H1 (cell line): Measurements from ENCODE around the gene PRSS22. TPM values are rescaled to one million over a fixed set of nuclear protein-coding genes. Genes with fewer than 3 reads are reported as not detected.

Source experiments
- CTCF ChIA-PET: fragments of 300-600 bp; sonication (Branson Sonifier 250); formaldehyde crosslinking; loops from one replicate; lab custom pipeline; 2021; ENCODE audit not compliant: partially characterized antibody; lab: Charles Lee
- POLR2A ChIA-PET: fragments of 300-600 bp; sonication (Branson Sonifier 250); formaldehyde crosslinking; loops from one replicate; lab custom pipeline; 2021; ENCODE audit warnings: inconsistent platforms; ENCODE audit not compliant: partially characterized antibody; lab: Charles Lee
- DNase-seq, 2 experiments: peaks; one replicate each; pipeline versions ENCODE4 v3.0.0 to v3.0.0-alpha.2; 2010 to 2022; ENCODE audit warnings: low spot score in 2 of 2, low read depth in 1 of 2, mixed read lengths in 1 of 2
- FAIRE-seq: peaks from 2 replicates; lab custom pipeline; 2011; peaks lifted over from hg19 to GRCh38; lab: Jason Lieb, UNC
- H2AFZ ChIP-seq: 2 replicates; pipeline ENCODE4 v1.8.1; 2012; ENCODE audit warnings: low read length, inconsistent platforms
- H2AK5ac ChIP-seq: 2 replicates; pipeline ENCODE4 v1.6.1; 2013; ENCODE audit warnings: low read depth, low read length
- H2BK120ac ChIP-seq: replicated peaks from 2 replicates; pipeline ENCODE3; 2013; ENCODE audit warnings: low read depth, low read length, inconsistent platforms
- H2BK12ac ChIP-seq: 2 replicates; pipeline ENCODE4 v1.6.1; 2013; ENCODE audit warnings: low read depth, low read length
- H2BK15ac ChIP-seq: 2 replicates; pipeline ENCODE4 v1.6.1; 2013; ENCODE audit warnings: low read length
- H2BK20ac ChIP-seq: 2 replicates; pipeline ENCODE4 v1.6.1; 2013; ENCODE audit warnings: low read length
- H2BK5ac ChIP-seq: 2 replicates; pipeline ENCODE4 v1.6.1; 2013; ENCODE audit warnings: low read depth, low read length
- H3K14ac ChIP-seq: 2 replicates; pipeline ENCODE4 v1.6.1; 2013; ENCODE audit warnings: inconsistent platforms; ENCODE audit not compliant: insufficient read length
- H3K18ac ChIP-seq: 2 replicates; pipeline ENCODE4 v1.6.1; 2013; ENCODE audit warnings: low read length; ENCODE audit errors: extremely low read depth
- H3K23ac ChIP-seq: 2 replicates; pipeline ENCODE4 v1.6.1; 2013; ENCODE audit warnings: inconsistent platforms; ENCODE audit not compliant: insufficient read length
- H3K23me2 ChIP-seq: 2 replicates; pipeline ENCODE4 v1.6.1; 2013; ENCODE audit warnings: low read depth, low read length
- H3K27ac ChIP-seq: 2 replicates; pipeline ENCODE4 v1.6.1; 2011; ENCODE audit warnings: low read depth, low read length, inconsistent platforms
- H3K27me3 ChIP-seq, 4 experiments: replicated peaks in 1 of 4; 1 replicate in 1 of 4; 2 replicates in 3 of 4; pipeline versions ENCODE4 v1.6.1 to v1.8.1; 2011 to 2013; ENCODE audit warnings: low read length in 3 of 4, mild to moderate bottlenecking in 3 of 4, inconsistent platforms in 2 of 4, mixed read lengths in 2 of 4, moderate library complexity in 1 of 4; ENCODE audit not compliant: control insufficient read depth in 3 of 4, insufficient read depth in 3 of 4; ENCODE audit errors: extremely low read depth in 1 of 4
- H3K36me3 ChIP-seq, 4 experiments: 2 replicates each; pipeline versions ENCODE4 v1.6.1 to v1.8.1; 2011 to 2013; ENCODE audit warnings: mild to moderate bottlenecking in 4 of 4, low read length in 3 of 4, moderate library complexity in 2 of 4, control low read depth in 1 of 4, inconsistent platforms in 1 of 4; ENCODE audit not compliant: insufficient read depth in 4 of 4, control insufficient read depth in 2 of 4
- H3K4ac ChIP-seq: replicated peaks from 2 replicates; pipeline ENCODE3; 2013; ENCODE audit warnings: low read length, low read depth, mixed read lengths, inconsistent platforms; ENCODE audit not compliant: insufficient read length
- H3K4me1 ChIP-seq, 4 experiments: replicated peaks in 1 of 4; 1 replicate in 1 of 4; 2 replicates in 3 of 4; pipeline versions ENCODE4 v1.6.1 to v1.8.1; 2011 to 2013; ENCODE audit warnings: low read length in 3 of 4, inconsistent platforms in 2 of 4, mixed read lengths in 1 of 4; ENCODE audit not compliant: insufficient read depth in 4 of 4, control insufficient read depth in 3 of 4
- H3K4me2 ChIP-seq, 2 experiments: 2 replicates each; pipeline versions ENCODE4 v1.6.1 to v1.8.1; 2011 to 2013; ENCODE audit warnings: low read depth in 2 of 2, low read length in 2 of 2, control low read depth in 1 of 2, inconsistent platforms in 1 of 2, mild to moderate bottlenecking in 1 of 2; ENCODE audit not compliant: insufficient read depth in 1 of 2
- H3K4me3 ChIP-seq, 4 experiments: fragments of 200-600, 300-600 bp in 1 of 4; sonication (generic), shearing (Covaris generic), sonication (Bioruptor Twin) in 1 of 4; 2 replicates each; pipeline versions ENCODE4 v1.5.1 to v1.8.1; 2011 to 2016; ENCODE audit warnings: low read length in 4 of 4, low read depth in 3 of 4, control low read depth in 2 of 4, inconsistent platforms in 2 of 4, mild to moderate bottlenecking in 2 of 4, mixed read lengths in 1 of 4, moderate library complexity in 1 of 4; ENCODE audit not compliant: insufficient read depth in 2 of 4; ENCODE audit errors: extremely low read depth in 1 of 4
- H3K56ac ChIP-seq: replicated peaks from 2 replicates; pipeline ENCODE3; 2013; ENCODE audit warnings: low read depth, mild to moderate bottlenecking, mixed read lengths, low read length, inconsistent platforms; ENCODE audit not compliant: insufficient read length
- H3K79me1 ChIP-seq: 2 replicates; pipeline ENCODE4 v1.6.1; 2013; ENCODE audit warnings: low read depth, low read length, control low read depth
- H3K79me2 ChIP-seq, 2 experiments: 2 replicates each; pipeline versions ENCODE4 v1.6.1 to v1.8.1; 2012 to 2013; ENCODE audit warnings: low read length in 2 of 2, mild to moderate bottlenecking in 2 of 2, inconsistent platforms in 1 of 2; ENCODE audit not compliant: insufficient read depth in 2 of 2, control insufficient read depth in 1 of 2
- H3K9ac ChIP-seq, 4 experiments: replicated peaks in 1 of 4; 1 replicate in 1 of 4; 2 replicates in 3 of 4; pipeline versions ENCODE4 v1.6.1 to v1.8.1; 2011 to 2013; ENCODE audit warnings: low read depth in 3 of 4, low read length in 3 of 4, control low read depth in 2 of 4, mild to moderate bottlenecking in 2 of 4, moderate library complexity in 2 of 4, inconsistent platforms in 1 of 4; ENCODE audit errors: extremely low read depth in 1 of 4
- H3K9me3 ChIP-seq, 2 experiments: 2 replicates each; pipeline versions ENCODE4 v1.6.1 to v1.8.1; 2012 to 2013; ENCODE audit warnings: mild to moderate bottlenecking in 2 of 2, moderate library complexity in 2 of 2, control low read depth in 1 of 2, inconsistent platforms in 1 of 2, low read depth in 1 of 2, low read length in 1 of 2, mixed read lengths in 1 of 2; ENCODE audit not compliant: insufficient read depth in 2 of 2
- H4K20me1 ChIP-seq, 2 experiments: replicated peaks in 1 of 2; 2 replicates each; pipeline versions ENCODE3 to v1.8.1; 2011 to 2013; ENCODE audit warnings: inconsistent platforms in 2 of 2, low read length in 2 of 2, mild to moderate bottlenecking in 1 of 2; ENCODE audit not compliant: insufficient read depth in 2 of 2, control insufficient read depth in 1 of 2
- H4K5ac ChIP-seq: 2 replicates; pipeline ENCODE4 v1.6.1; 2013; ENCODE audit warnings: low read length, low read depth, mixed read lengths, inconsistent platforms; ENCODE audit not compliant: insufficient read length
- H4K8ac ChIP-seq: 2 replicates; pipeline ENCODE4 v1.8.0; 2013; ENCODE audit warnings: mild to moderate bottlenecking, moderate library complexity, low read length, inconsistent platforms; ENCODE audit not compliant: insufficient read depth; ENCODE audit errors: extremely low read depth
- H4K91ac ChIP-seq: replicated peaks from 2 replicates; pipeline ENCODE3; 2013; ENCODE audit warnings: low read length, mixed read lengths, inconsistent platforms; ENCODE audit not compliant: insufficient read length
- BACH1 ChIP-seq: IDR thresholded peaks from 2 replicates; pipeline ENCODE4 v1.6.1; 2012; ENCODE audit warnings: low read length, improper control_type of control experiment
- BRCA1 ChIP-seq: IDR thresholded peaks from 2 replicates; pipeline ENCODE4 v1.6.1; 2012; ENCODE audit warnings: low read depth, low read length, improper control_type of control experiment
- CREB1 ChIP-seq: IDR thresholded peaks from 2 replicates; pipeline ENCODE4 v1.6.1; 2012; ENCODE audit warnings: inconsistent platforms
- NRF1 ChIP-seq: IDR thresholded peaks from 2 replicates; pipeline ENCODE4 v1.6.1; 2011; ENCODE audit warnings: mild to moderate bottlenecking, low read depth, low read length, improper control_type of control experiment
- PHF8 ChIP-seq: fragments of 200-600 bp; sonication (generic); conservative IDR thresholded peaks from 2 replicates; pipeline ENCODE4 v1.7.1; 2012; ENCODE audit warnings: low read depth, mild to moderate bottlenecking, inconsistent platforms, low read length, moderate library complexity
- POLR2AphosphoS5 ChIP-seq: IDR thresholded peaks from 2 replicates; pipeline ENCODE4 v1.6.1; 2011; ENCODE audit warnings: low read depth, low read length
- POU5F1 ChIP-seq: IDR thresholded peaks from 2 replicates; pipeline ENCODE4 v1.6.1; 2011; ENCODE audit warnings: low read depth, mild to moderate bottlenecking, low read length, moderate library complexity
- RAD21 ChIP-seq, 2 experiments: IDR thresholded peaks in 1 of 2; conservative IDR thresholded peaks in 1 of 2; 2 replicates each; pipeline ENCODE4 v1.6.1; 2011; ENCODE audit warnings: low read depth in 2 of 2, low read length in 2 of 2, improper control_type of control experiment in 1 of 2, inconsistent platforms in 1 of 2, mild to moderate bottlenecking in 1 of 2, moderate library complexity in 1 of 2
- RNF2 ChIP-seq: fragments of 200-900, 300-1000 bp; sonication (generic); IDR thresholded peaks from 2 replicates; pipeline ENCODE4 v1.7.1; 2016; ENCODE audit warnings: borderline replicate concordance, low read depth, mild to moderate bottlenecking, antibody characterized with exemption, low read length; ENCODE audit not compliant: poor library complexity, severe bottlenecking; ENCODE audit errors: missing control alignments
- SIN3A ChIP-seq, 2 experiments: IDR thresholded peaks in 1 of 2; conservative IDR thresholded peaks in 1 of 2; 2 replicates each; pipeline ENCODE4 v1.6.1; 2011 to 2012; ENCODE audit warnings: low read length in 2 of 2, improper control_type of control experiment in 1 of 2, low read depth in 1 of 2, mild to moderate bottlenecking in 1 of 2
- SP1 ChIP-seq: IDR thresholded peaks from 2 replicates; pipeline ENCODE4 v1.6.1; 2011; ENCODE audit warnings: low read depth, low read length
- TEAD4 ChIP-seq: IDR thresholded peaks from 2 replicates; pipeline ENCODE4 v1.6.1; 2012; ENCODE audit warnings: low read depth, low read length, inconsistent platforms, mixed read lengths
- WGBS, 2 experiments: shearing (Covaris generic) in 1 of 2; methylation state at CpG; one replicate each; pipeline versions ENCODE4 v1.1.6 to v1.1.7; 2013 to 2015; ENCODE audit warnings: low lambda C conversion rate in 2 of 2, mixed read lengths in 2 of 2, inconsistent platforms in 1 of 2, low coverage in 1 of 2, missing lambda C conversion rate in 1 of 2; ENCODE audit not compliant: insufficient replicate concordance in 2 of 2, insufficient coverage in 1 of 2, insufficient read length in 1 of 2; ENCODE audit errors: extremely low coverage in 1 of 2, missing lambda C conversion rate in 1 of 2; 5-methylcytosine and 5-hydroxymethylcytosine counted together
- polyA plus RNA-seq, 7 experiments: library from polyadenylated mRNA; depleted of rRNA in 3 of 7; stranded (reverse) in 5 of 7; unstranded in 2 of 7; fragments of >200 nt in 5 of 7; fragments of 200-250 nt in 2 of 7; gene quantifications; 1 replicate in 5 of 7; 2 replicates in 1 of 7; 4 replicates in 1 of 7; pipeline versions ENCODE4 v1.2.1 to v1.2.3, GENCODE V29; 2011 to 2013; ENCODE audit warnings: missing spikeins in 2 of 7, mixed read lengths in 2 of 7
- total RNA-seq: library from RNA; stranded (reverse); fragmentation: NEBNext Ultra II Directional; extraction: Animal tissue kit (Norgen Biotek cat#: 25700); gene quantifications from 2 replicates; pipeline ENCODE4 v1.2.1, GENCODE V29; 2021
- TF ChIP-seq, protein P1 (sequence below): IDR thresholded peaks from 2 replicates; pipeline ENCODE4 v1.6.1; 2011; ENCODE audit warnings: low read length, improper control_type of control experiment

Gene PRSS22
- total and polyA plus RNA-seq, 2 of the 8 experiments (the other 6 are each of a cell fraction or from before 2014, with no cell fraction given) = 4.0 to 4.4 TPM

DNA sequence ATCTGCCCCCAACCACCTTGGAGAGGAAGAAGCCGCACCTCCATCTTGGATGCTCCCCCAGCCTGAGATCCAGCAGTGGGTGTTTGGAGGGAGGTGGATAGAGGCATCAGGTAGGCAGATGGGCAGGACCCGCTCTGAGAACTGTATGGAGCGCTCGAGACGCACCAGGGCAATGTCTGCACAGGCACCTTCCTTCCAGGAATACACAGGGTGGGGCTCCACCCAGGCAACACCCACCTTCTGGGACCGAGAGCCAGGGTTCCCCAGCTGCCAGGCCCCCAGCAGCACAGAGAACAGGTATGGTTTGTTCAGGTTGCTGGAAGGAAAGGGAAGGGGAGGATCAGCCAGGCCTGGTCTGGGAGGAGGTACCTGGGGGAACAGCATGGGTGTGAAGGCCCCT lies 2.4 kb downstream of the PRSS22 start:
- no peak overlapping the region for H3K27ac ChIP-seq
- WGBS, 2 experiments = 92% methylated on average over 6 of the region's 6 CpGs; no CpG with 5 or more reads in 1 of the 2 experiments
- TF ChIP-seq SP1 (no peak), BACH1 (no peak), RAD21 (IDR thresholded peaks at IDR 0.05 in 1 of 2, conservative IDR thresholded peaks at IDR 0.05 in 1 of 2; ENCODE audit: low read depth in 2 of 2, low read length in 2 of 2) (no peak), CREB1 (no peak), NRF1 (no peak), BRCA1 (no peak), POU5F1 (no peak), POLR2AphosphoS5 (no peak), SIN3A (conservative IDR thresholded peaks at IDR 0.05 in 1 of 2, IDR thresholded peaks at IDR 0.05 in 1 of 2; ENCODE audit: low read depth in 1 of 2, low read length in 2 of 2) (no peak), RNF2 (no peak), TEAD4 (no peak), PHF8 (no peak)
- TF ChIP-seq, protein P1, sequence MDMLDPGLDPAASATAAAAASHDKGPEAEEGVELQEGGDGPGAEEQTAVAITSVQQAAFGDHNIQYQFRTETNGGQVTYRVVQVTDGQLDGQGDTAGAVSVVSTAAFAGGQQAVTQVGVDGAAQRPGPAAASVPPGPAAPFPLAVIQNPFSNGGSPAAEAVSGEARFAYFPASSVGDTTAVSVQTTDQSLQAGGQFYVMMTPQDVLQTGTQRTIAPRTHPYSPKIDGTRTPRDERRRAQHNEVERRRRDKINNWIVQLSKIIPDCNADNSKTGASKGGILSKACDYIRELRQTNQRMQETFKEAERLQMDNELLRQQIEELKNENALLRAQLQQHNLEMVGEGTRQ = no peak

More for the DNA sequence above, 2.4 kb downstream of the PRSS22 start:
- Histone ChIP-seq H3K56ac (no peak overlapping the region), H3K4me3 (no peak overlapping the region), H2BK15ac (no peak overlapping the region), H4K5ac (no peak overlapping the region), H4K91ac (no peak overlapping the region), H3K23ac (no peak overlapping the region), H3K79me2 (no peaks in the 10 kb centered on the region), H3K4me1 (peaks cover 3 to 12% (median 6%) of the 10 kb centered on the region in 4 experiments; a peak in 5 of 7 replicates), H3K18ac (no peak overlapping the region), H3K4ac (no peak overlapping the region), H3K9ac (no peak overlapping the region), H2BK5ac (no peak overlapping the region), H2BK12ac (no peak overlapping the region), H4K20me1 (no peaks in the 10 kb centered on the region), H4K8ac (no peak overlapping the region), H2AFZ (no peak overlapping the region), H3K23me2 (peaks cover 11% of the 10 kb centered on the region; the same call in 1 of the 2 replicates), H3K79me1 (no peaks in the 10 kb centered on the region), H3K36me3 (peaks cover 0 to 3% (median 0%) of the 10 kb centered on the region in 4 experiments; a peak in 1 of 8 replicates), H2BK120ac (no peak overlapping the region), H3K4me2 (no peak overlapping the region), H3K9me3 (peaks cover 8 to 15% of the 10 kb centered on the region in 2 experiments), H3K27me3 (peaks cover 2 to 19% (median 8%) of the 10 kb centered on the region in 4 experiments; a peak in 4 of 7 replicates), H3K14ac (no peak overlapping the region), H2BK20ac (no peak overlapping the region), H2AK5ac (no peak overlapping the region)
- CTCF ChIA-PET = interaction anchor here (0.9 to 7.3 kb wide), 7 partner anchors 12 to 59 kb away, joined by 3 to 74 read pairs (median 22); no protein-coding TSS in a partner anchor
- DNase-seq = no peak
- POLR2A ChIA-PET = interaction anchor here (1.9 kb wide), 1 partner anchor 77 kb away, joined by 6 read pairs; no protein-coding TSS in a partner anchor
- no peak for FAIRE-seq
